ENCODE data around the gene HHAT.

DNA sequence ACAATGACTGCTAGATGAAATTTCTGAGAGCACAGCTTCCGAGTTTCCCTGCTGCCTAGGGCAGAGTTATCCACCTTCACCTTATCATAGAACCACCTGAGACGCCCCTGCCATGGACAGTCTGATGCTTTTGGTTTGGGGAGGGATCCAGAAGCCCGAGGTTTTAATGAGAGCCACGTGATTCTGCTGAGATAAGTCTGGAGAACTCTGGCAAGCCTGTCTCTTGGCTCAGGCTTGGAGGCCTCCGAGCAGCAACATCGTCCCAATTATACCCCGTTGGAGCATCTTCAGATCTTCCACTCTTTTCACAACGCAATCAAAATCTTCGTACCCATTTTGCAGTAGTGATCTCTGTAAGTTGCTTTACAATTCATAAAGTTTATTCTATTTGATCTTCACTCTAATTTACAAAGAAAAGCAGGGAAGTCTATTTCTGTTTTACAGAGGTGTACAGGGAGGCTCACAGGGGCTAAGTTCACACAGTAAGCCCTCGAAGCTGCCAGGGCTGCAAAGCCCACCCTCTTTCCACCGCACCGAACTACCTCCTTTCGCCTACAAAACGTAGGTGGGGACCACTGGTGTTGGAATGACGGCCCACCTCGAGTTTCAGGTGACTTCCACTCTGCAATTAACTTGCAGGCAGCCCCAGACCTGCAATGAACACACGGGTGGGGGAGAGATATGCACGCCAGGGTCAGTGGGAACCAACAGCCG, 513 bp upstream of the HHAT start:
- TF ChIP-seq, protein P1, sequence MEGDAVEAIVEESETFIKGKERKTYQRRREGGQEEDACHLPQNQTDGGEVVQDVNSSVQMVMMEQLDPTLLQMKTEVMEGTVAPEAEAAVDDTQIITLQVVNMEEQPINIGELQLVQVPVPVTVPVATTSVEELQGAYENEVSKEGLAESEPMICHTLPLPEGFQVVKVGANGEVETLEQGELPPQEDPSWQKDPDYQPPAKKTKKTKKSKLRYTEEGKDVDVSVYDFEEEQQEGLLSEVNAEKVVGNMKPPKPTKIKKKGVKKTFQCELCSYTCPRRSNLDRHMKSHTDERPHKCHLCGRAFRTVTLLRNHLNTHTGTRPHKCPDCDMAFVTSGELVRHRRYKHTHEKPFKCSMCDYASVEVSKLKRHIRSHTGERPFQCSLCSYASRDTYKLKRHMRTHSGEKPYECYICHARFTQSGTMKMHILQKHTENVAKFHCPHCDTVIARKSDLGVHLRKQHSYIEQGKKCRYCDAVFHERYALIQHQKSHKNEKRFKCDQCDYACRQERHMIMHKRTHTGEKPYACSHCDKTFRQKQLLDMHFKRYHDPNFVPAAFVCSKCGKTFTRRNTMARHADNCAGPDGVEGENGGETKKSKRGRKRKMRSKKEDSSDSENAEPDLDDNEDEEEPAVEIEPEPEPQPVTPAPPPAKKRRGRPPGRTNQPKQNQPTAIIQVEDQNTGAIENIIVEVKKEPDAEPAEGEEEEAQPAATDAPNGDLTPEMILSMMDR (IDR thresholded peaks at IDR 0.05): no peak
- TF ChIP-seq POLR2AphosphoS5 (IDR thresholded peaks at IDR 0.05): no peak
- TF ChIP-seq POLR2A (IDR thresholded peaks at IDR 0.05): no peak

All from breast epithelium (tissue), 3 donors.